SKM-1 treated with dmso at 0.1 percent for 144 hours (cell line): ENCODE results near the gene AGPAT2.

Experiments
- DNase-seq: peaks from one replicate; lab custom pipeline; 2025; ENCODE audit not compliant: unreplicated experiment; lab: John Stamatoyannopoulos, UW

The AGPAT2 gene

GRCh38 chr9:136701668-136702053 lies 14.4 kb upstream of the AGPAT2 start:
- no peak for DNase-seq

- DNase-seq: no peak
Observed at GRCh38 chr9:136700959-136701667, 13.9 kb upstream of the AGPAT2 start.

GRCh38 chr9:136700304-136700703 lies 13.0 kb upstream of the AGPAT2 start:
- DNase-seq: no peak

- DNase-seq: no peak
Observed at GRCh38 chr9:136698635-136699246, 11.5 kb upstream of the AGPAT2 start.

GRCh38 chr9:136697821-136698526 lies 10.7 kb upstream of the AGPAT2 start:
- DNase-seq: peak; percentile 86

GRCh38 chr9:136697146-136697820 lies 10.0 kb upstream of the AGPAT2 start:
- DNase-seq: no peak

- no peak for DNase-seq
Observed at GRCh38 chr9:136696502-136696901, 9.2 kb upstream of the AGPAT2 start.

GRCh38 chr9:136695955-136696354 lies 8.7 kb upstream of the AGPAT2 start:
- DNase-seq: no peak

GRCh38 chr9:136695435-136695895 lies 8.2 kb upstream of the AGPAT2 start:
- DNase-seq: no peak

GRCh38 chr9:136694872-136695247 lies 7.6 kb upstream of the AGPAT2 start:
- DNase-seq: no peak

GRCh38 chr9:136694163-136694871 lies 7.1 kb upstream of the AGPAT2 start:
- no peak for DNase-seq

GRCh38 chr9:136693490-136694162 lies 6.4 kb upstream of the AGPAT2 start:
- no peak for DNase-seq

GRCh38 chr9:136693135-136693489 lies 5.9 kb upstream of the AGPAT2 start:
- DNase-seq: no peak

GRCh38 chr9:136692185-136693134 lies 5.2 kb upstream of the AGPAT2 start:
- no peak for DNase-seq

- no peak for DNase-seq
Observed at GRCh38 chr9:136691316-136692184, 4.3 kb upstream of the AGPAT2 start.

GRCh38 chr9:136690806-136691261 lies 3.6 kb upstream of the AGPAT2 start:
- no peak for DNase-seq

- no peak for DNase-seq
Observed at GRCh38 chr9:136690104-136690805, 3.0 kb upstream of the AGPAT2 start.

- DNase-seq: no peak
Observed at GRCh38 chr9:136689108-136689460, 1.8 kb upstream of the AGPAT2 start.
